DMS53 treated with DMSO at 0.1 percent for 48 hours (cell line): ENCODE measurements around the gene EDA.

ENCODE experiments used
- DNase-seq: peaks from one replicate; lab custom pipeline; 2025; ENCODE audit not compliant: unreplicated experiment; lab: John Stamatoyannopoulos, UW

Gene EDA

DNA sequence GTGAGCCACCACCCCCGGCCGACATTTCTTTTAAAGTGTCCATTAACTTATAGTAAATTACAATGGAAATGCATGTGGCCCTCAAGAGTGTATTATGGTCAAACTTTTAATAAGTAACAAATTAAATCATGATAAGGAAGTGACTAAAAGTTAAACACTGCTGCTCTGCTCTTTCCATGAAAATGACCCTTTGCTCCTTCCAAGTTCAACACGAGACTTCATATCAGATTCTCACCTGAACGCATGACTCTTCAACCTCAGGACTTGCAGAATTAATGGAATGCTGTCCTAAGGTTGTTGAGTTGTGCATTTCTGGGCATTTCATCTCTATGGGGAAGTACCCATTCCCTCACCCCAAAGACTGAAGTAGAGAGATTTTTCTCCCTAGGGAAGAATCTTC, 406.7 kb downstream of the EDA start:
- no peak for DNase-seq

DNA sequence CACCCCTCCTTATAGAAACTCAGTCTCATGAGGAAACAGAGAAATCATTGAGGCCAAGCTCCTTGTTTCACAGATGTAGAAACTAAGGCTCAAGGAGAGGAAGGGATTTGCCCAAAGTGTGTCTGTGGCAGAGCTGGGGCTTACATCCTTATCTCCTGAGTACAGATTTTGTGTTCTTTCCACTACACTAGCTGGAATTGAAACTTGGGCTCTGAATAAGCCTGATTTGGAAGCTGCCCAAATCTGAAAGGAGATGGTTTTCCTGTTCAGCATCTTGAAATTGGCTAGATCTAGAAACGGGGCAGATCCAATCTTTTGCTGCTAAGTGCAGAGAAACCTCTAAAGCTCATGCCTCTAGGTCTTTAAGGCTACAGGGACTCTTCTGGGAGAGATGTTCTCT, 409.6 kb downstream of the EDA start:
- DNase-seq, result no peak

DNA sequence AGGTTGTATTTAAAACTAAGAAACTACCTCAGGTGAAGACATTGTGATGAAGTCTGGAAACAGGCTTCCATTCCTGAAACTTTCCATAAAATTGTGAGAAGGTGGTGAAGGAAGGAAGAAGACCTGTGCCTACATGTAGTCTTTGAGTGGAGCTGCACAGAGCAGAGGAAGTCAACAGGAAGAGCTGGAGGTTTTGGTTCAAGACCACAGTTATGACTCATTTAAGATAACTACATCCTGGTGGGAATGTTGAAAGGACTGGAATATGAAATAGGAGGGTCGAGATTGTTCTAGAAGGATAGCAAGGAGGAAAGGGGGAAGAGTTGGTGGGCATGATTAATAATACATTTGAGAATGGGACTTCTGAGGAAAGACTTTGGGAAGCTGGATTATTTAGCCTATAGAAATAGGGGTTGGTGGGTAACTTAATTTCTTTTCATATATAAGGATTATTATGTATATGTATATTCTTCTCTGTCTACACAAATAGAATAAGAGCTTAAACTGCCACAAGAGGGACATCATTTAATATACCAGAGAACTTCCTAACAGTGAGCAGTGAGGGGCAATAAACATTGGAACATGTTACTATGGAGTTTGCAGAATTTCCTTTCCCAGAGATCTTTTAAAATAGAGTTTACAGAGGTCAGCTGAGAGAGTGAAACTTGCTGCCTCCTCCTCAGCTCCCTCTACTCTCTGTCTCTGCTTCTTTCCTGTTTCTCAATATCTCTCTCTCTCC, 410.4 kb downstream of the EDA start:
- no peak for DNase-seq

DNA sequence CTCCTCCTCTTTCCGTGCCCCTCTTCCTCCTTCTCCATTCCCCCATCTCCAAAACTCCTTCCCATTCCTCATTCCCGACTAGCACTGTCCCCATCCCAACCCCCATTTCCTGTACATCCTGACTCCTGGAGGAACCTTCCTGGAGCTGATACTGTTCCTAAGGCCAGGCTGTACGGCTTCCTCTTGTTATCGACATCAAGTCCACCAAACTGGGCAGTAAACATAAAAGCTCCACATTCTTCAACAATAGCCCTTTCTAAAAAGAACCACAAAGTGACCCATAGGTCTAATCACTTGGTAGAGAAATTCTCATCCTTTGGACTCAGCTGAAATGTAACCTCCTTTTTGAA, 410.9 kb downstream of the EDA start:
- DNase-seq, result no peak

DNA sequence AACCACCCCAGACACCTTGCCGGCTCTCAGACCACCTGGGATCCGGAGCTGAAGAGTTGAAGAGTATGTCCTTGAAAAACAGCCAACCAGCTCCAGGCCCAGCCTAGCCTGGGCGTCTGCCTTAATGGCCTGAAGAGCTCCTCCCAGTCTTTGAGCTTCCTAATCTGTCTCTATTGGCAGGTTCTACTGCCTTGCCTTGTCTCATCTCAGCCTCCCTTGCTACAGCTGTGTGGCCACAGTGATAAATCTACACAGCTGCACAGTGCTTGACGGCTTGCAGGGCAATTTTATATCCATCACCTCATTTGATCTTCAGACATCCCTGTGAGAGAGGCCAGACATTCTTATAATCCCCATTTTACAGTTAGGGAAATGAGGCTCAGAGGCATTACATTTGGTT, 413.9 kb downstream of the EDA start:
- no peak for DNase-seq

DNA sequence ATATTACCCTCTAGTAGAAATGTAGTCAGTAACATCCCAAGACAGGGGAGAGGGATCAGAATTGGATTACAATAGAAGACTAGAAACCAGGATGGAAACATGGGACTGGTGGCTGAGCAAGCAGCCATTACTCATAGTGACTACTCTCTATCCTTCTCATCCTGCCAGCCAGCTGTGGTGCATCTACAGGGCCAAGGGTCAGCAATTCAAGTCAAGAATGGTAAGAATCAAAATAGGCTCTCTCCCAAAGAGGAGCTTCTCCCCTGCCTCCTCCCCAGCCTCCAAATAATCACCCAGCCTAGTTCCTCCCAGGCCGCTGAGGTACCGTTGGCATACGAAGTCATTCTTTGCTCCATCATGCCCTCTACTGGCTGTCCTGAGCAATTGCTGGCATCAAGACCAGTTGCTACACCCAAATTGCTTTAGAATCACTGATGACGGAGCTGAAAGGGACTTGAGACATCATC, 414.4 kb downstream of the EDA start:
- peak; percentile 20 for DNase-seq

DNA sequence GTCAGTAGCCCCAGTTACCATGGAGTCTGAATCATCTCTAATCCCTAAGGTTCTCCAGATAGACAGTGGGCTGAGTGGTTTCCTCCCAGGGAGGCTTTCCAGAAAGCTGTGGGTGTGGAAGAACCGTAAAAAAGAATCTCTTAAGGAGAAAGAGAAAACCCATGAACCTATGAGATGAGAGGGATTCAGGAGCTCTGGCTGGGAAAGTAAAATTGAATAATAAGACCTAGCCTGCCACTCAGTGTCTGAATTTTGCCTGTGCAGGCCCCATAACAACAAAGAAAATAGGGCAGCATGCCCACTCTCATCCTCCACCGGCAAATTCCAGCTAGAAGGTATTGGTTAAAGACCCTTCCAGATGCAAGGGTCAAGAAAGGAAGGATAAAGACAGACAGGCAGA, 416.9 kb downstream of the EDA start:
- no peak for DNase-seq

DNA sequence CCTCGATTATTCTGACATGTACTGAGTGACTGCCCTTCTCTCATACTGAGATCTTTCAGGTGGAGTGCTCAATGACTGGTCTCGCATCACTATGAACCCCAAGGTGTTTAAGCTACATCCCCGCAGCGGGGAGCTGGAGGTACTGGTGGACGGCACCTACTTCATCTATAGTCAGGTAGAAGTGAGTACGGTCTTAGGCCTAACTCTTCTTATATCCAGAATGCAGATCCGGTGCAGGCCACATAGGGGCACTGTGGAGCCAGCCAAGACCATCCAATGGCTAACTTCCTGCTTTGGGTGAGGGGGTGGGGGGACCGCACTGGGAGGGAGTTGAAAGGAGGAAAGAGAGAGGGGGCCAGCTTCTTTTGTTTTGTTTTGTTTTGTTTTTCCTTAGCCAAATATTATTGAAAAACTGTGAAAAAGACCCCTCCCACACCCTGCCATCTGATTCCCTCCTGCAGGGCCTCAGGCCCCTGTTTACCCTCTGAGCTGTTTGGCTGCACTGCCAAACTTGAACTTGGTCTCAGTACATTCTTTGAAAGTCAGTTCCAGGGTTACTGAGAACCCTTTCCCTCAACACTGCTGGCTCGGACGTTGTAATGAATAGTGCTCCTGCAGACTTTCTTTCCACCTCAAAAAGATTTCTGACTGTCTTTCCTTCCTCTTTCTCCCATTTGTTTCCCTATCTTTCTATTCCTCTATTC, 417.6 kb downstream of the EDA start:
- DNase-seq, result peak; percentile 26

DNA sequence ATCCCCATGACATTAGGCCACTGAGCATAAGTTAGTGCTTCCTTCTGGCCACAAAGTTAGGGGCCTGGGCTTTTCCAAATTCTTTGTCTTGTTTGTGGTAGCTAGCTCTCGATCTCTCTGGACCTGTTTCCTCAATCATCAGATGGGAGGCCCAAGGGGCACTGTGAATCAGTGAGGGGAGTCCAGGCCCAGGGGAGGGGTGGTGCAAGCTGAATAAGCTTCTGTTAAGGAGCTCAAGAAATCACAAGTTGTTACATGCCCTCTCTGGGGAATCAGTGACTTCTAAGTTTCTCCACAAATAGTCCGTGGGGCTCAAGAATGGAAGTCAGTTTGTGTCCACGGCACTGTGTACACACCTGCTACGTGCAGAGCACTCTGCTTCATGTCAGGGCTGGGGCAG, 418.7 kb downstream of the EDA start:
- no peak for DNase-seq

DNA sequence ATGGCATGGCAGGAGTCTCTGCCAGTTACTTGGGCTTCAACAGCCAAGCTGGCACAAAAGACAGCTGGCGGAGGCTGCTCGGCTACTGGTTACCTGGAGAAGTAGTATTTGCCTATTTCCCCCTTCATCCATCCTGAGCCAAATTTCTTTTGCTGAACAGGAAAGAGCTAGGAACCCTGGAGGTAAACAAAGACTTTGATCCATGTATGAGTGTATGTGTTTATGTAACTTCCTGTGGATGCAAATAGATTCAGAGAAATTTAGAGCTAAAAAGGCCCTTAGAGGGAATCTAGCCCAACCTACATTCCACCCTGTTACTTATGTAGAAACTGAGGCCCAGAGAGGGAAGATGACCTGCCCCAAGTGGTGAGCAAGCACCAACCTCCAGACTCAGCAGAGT, 422.6 kb downstream of the EDA start:
- no peak for DNase-seq

DNA sequence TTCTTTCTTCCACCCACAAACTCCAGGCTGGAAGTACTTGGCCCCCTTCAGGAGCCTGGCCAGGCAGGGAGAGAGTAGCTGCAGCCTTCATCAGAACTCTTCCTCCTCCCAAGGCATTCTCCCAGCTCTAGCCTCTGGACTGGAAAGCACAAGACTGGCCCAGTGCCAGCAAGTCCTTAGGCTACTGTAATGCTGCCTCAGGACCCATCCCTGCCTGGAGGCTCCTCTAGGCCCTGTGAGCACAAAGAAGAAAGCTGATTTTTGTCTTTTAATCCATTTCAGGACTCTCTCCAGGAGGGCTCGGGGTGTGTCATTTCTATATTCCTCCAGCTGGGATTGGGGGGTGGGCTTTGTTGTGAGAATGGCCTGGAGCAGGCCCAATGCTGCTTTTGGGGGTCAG, 423.0 kb downstream of the EDA start:
- DNase-seq, result no peak

DNA sequence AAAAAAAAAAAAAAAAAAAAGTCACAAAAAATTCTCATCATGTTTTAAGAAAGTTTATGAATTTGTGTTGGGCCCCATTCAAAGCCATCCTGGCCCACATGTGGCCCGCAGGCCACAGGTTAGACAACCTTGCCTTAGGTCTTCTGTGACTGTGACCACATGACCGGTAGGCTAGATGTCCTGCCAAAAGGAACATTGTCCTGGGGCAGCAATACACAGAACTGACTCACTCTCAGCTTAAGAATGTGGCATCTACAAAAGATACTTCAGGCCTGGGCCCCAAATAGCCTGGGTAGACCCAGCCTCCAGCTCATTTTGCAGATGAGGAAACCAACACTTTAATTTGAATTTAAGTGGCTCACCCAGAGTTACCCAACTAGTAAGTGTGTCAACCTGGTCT, 423.8 kb downstream of the EDA start:
- DNase-seq, result no peak

DNA sequence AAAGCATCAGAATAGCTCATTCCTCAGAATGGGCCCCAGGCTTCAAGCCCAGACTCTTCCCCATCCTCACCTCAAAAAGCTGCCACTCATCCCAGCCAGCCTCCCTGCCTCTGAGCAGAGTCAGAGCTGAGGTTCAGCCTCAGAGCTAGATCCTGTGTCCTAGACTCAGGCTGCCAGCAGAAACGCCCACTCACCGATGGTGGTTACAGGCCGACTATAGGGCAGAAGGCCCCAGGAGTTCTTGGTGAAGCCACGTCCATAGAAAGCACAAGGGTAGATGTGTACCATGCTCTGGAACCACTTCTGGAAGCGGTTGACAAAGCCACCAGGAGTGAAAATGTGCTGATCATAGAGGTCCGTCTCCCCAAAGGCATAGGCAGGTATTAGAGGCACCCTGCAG, 426.1 kb downstream of the EDA start:
- DNase-seq, result no peak

DNA sequence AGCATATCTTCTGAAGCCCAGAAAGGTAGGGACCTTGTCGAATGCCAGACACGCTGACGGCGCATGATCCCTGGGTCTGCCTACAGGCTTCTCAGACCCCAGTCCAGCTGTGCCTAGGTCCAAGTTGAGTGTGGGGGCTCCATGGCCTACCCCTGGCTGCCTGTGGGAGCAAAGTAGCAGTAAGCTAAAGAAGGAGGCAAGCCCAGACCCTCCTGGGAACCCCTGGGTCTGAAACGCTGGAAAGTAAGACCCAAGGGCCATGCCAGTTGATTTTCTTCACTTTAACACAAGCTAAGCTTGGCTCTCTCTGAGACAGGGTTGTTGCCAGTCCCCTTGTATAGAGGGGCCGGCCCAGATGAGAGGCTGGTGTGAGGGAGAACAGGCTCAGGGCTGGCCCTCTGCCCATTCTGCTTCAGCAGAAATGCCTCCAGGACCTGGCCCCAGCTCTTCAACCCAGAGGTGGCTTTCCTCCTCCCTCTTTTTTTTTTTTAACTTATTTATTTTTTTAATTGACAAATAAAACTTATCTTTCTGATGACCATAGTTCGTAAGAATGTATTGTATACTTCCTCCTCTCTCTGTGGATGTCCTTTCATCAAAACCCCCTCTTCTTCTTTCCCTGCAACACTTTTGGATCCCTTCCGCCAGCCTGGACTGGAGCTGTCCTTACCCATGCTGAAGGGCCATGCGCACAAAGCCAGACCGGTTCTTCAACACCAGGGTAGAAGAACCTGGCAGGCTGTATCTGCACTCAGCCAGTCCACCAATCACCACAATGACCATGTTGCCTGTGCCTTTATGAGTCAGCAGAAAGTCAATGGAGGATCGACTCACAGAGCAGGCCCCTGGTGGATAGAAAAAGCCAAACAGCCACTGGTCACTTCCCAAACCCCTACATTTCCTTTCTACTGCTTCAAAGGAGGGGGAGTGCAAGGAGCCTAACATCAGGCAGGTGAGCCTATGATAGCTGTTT, 426.8 kb downstream of the EDA start:
- peak; percentile 2 for DNase-seq

DNA sequence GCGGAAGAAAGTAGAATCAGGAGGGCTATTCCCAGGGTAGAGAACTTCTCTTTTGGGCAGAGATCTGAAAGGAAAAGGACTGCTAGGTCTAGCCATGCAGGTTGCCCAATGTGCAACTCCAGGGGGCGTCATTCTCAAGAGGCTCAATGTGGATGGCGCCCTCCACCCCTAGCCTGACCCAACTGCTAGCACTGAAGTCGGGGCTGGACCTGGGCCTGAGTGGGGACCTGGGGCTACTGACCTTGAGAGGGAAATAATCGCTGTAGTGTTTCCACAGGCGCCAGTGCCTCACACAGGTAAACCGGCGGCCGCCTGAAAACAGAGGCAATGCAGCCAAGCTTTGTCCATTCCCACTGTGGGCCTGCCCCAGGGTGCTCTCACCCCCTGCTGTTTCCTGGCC, 427.8 kb downstream of the EDA start:
- no peak for DNase-seq

DNA sequence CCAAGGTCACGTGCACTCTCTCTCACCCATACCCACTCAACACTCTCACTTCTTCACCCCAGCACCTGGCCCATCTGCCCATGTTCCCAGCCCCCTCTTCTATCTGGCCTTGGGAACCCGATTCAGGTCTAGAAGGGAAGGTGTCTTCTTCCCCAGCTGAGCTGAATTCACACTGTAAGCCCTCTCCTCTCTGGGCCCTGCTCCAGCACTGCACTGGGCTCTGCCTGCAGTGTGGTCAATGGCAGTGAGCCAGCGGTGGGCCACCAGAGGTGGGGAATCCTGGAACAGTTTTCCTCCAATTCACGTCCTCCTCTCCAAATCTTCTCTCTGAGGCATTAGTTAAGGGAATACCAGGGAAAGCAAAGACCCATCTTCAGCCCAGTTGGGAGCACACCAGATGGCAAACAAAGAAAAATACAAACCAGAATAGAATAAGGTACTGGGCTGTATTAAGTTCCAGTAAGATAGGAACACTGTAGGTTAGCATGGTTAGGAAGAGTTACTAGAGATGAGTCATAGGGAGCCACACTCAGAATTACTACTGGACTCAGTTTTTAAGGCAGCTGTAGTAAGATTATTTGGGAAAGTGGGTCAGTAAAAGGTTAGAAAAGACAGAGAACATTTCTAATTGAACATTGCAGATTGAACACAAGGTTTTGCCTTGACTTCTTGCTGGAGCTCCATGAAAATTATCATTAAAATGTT, 428.8 kb downstream of the EDA start:
- DNase-seq, result no peak

DNA sequence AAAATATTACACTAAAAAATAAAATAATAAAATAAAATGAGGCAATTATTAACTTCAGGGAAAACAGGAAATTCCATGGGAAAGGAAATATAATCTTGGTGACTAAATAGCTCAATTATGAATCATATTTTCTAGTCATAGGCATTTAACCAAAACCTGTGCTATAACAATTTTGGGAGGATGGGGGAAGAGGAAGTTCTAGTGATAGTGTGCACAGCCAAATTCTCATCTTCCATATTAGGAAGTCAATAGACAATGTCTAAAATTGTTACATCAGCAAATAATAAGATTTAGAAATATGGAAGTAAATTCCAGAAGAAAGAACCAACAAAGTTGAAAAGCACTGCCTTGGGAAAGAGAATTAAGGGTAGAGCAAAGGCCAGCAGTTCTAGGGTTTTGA, 431.1 kb downstream of the EDA start:
- DNase-seq, result no peak

DNA sequence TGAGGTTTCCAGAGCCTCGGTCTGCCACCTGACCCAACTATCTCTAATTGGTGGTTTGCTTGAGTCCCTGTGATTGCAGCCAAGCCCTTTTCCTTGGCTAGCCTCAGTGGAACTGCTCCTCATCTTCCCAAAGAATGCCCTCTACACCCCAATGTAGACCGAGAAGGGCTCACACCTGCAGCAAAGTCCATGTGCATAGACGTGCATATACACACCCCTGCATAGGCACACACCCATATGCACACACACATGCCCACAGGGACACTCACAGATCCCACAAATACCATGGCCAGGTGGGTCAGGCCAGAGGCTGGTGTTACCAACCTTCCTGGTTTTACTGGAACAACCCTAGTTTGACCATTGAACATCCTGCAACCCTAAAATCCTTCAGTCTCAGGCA, 433.5 kb downstream of the EDA start:
- no peak for DNase-seq

DNA sequence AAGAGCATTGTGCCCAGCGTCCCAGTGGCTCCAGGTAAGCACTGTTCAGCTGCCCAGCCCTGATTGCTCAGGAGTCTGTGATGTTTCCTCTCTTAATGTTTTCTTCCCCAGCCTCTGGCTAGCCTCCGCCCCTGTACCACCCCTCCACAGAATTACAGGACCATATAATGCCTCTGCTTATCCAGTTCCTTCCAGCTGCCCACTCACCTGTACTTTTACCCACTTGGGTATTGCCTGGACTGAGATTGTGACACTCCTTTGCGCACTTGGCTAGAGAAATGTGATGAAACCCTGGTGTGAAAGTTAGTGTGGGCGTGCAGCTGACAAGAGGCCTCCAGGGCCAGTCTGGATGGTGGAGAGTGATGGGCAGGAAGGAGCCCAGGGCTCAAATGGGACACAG, 434.0 kb downstream of the EDA start, which contains the start of gene AWAT2:
Gene AWAT2 (minus strand): TSS at position 14 of the 400 bp plus-strand sequence. CDS start 6 bp downstream, at position 8.
- no peak for DNase-seq

DNA sequence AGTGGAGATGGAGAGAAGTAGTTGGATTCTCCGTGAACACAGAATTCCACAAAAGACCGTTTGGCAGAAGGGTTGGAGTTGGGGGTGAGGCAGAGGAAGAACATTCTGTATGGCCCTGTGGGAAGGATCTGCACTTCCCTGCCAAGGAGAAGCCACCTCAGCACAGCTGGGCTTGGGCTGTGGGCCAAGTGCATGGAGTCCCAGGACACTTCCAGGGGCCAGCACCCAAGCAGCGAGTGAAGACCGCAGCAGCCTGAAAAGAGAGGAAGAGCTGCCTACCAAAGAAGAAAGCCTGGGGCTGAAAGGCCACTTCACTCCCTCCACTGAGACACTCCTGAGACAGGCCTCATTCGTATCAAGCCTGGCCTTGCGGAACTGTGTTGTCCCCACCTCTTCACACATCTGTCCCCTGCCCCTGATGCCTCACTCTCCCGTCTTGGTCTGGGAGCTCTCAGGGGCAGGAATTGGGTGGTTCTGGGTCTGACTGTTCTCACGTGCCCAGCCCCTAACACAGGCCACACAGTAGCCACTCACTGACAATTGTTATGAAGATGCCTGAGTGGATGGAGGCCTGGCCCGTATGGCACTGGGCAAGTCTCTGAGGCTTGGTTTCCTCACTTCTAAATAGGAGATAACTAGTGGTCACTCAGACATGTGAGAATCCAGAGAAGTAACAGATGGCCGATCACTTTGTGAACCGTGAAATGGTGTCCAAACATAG, 437.1 kb downstream of the EDA start:
- no peak for DNase-seq
